ENCODE results near the gene CPS1.

DNA sequence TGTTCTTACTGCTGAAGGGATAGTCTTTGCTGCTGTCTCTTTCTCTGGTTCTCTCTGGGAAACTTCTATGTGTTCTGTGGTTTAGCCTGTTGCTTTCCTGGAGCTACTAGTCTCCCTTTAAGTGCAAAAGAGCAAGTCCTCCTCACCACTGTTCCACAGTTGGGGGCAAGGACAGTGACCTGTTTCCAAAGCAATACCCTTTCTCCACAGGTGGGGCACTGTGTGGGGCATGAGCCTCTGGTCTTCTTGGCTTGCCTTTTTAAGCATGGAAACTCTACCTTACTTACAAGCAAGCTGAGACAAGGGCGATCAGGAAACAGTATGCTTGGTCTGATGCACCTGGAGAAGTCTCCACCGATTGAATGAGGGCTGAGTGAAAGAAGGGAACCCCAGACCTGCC, 156.7 kb downstream of the CPS1 start:
- TF ChIP-seq TAF1 (IDR thresholded peaks at IDR 0.05; ENCODE audit: borderline replicate concordance, insufficient read depth, low read length) (no peak), SIN3A (IDR thresholded peaks at IDR 0.05; ENCODE audit: borderline replicate concordance, insufficient read depth, low read length) (no peak)
- TF ChIP-seq, protein P1, sequence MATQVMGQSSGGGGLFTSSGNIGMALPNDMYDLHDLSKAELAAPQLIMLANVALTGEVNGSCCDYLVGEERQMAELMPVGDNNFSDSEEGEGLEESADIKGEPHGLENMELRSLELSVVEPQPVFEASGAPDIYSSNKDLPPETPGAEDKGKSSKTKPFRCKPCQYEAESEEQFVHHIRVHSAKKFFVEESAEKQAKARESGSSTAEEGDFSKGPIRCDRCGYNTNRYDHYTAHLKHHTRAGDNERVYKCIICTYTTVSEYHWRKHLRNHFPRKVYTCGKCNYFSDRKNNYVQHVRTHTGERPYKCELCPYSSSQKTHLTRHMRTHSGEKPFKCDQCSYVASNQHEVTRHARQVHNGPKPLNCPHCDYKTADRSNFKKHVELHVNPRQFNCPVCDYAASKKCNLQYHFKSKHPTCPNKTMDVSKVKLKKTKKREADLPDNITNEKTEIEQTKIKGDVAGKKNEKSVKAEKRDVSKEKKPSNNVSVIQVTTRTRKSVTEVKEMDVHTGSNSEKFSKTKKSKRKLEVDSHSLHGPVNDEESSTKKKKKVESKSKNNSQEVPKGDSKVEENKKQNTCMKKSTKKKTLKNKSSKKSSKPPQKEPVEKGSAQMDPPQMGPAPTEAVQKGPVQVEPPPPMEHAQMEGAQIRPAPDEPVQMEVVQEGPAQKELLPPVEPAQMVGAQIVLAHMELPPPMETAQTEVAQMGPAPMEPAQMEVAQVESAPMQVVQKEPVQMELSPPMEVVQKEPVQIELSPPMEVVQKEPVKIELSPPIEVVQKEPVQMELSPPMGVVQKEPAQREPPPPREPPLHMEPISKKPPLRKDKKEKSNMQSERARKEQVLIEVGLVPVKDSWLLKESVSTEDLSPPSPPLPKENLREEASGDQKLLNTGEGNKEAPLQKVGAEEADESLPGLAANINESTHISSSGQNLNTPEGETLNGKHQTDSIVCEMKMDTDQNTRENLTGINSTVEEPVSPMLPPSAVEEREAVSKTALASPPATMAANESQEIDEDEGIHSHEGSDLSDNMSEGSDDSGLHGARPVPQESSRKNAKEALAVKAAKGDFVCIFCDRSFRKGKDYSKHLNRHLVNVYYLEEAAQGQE (IDR thresholded peaks at IDR 0.05; ENCODE audit: insufficient read depth in 1 of 2, low read depth in 2 of 2, low read length in 2 of 2), result no peak

Data from PFSK-1 (cell line).